Measurements from ENCODE around the gene C21orf91. TPM values are rescaled to one million over a fixed set of nuclear protein-coding genes. Genes with fewer than 3 reads are reported as not detected.

Gene C21orf91
- total RNA-seq, 1 experiment from 2014 or later, result 49.2 TPM

DNA sequence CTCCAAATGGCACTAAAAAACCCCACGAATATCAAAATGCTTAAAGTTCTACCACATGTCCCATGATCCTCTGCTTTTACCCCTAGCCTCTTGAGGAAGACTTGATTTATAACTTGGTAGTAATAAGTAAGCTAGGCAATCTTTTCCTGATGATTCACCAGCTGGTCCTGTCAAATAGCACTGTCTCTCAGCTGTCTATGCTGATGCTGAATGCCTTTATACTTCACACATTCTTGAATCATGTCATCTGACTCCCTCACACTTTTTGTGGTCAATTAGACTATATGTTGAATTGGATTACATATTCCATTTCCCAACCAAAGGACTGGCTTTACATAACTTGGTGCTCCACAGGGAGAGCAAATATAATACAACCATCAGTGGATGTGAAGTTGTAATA lies 16.6 kb downstream of the C21orf91 start:
- 100% methylated on average over 1 of the region's 1 CpG for WGBS (ENCODE audit: extremely low coverage, insufficient read length, low lambda C conversion rate)
- Histone ChIP-seq H2BK20ac (ENCODE audit: low read depth, low read length, poor library complexity, severe bottlenecking) (no peak overlapping the region), H4K91ac (ENCODE audit: insufficient read length, low read depth, low read length) (no peak overlapping the region), H3T11ph (ENCODE audit: low read length) (no peak overlapping the region), H3K9me3 (ENCODE audit: control insufficient read depth, low read depth, low read length) (no peaks in the 10 kb centered on the region), H3K23me2 (ENCODE audit: insufficient read length, low read depth, low read length, poor library complexity, severe bottlenecking) (no peaks in the 10 kb centered on the region), H2BK12ac (ENCODE audit: insufficient read length, low read depth, low read length) (no peak overlapping the region), H3K23ac (ENCODE audit: insufficient read length, low read depth, low read length) (no peak overlapping the region), H2BK5ac (ENCODE audit: insufficient read length, low read length) (no peak overlapping the region), H2BK120ac (ENCODE audit: low read depth, low read length, poor library complexity, severe bottlenecking) (no peak overlapping the region), H2AFZ (ENCODE audit: low read length) (no peak overlapping the region), H3K27ac (ENCODE audit: insufficient read length, low read depth, low read length) (no peak overlapping the region), H4K20me1 (ENCODE audit: control insufficient read depth, insufficient read depth, insufficient read length) (no peaks in the 10 kb centered on the region), H3K56ac (ENCODE audit: insufficient read length, low read depth, low read length) (no peak overlapping the region), H3K9ac (ENCODE audit: extremely low read depth, insufficient read length, low read length) (no peak overlapping the region), H4K8ac (replicated peaks; ENCODE audit: insufficient read length, low read depth, low read length) (no peak overlapping the region), H3K4me1 (ENCODE audit: insufficient read depth, low read length) (no peaks in the 10 kb centered on the region), H3K14ac (ENCODE audit: insufficient read depth, low read length) (no peak overlapping the region), H3K4ac (ENCODE audit: low read depth, low read length) (no peak overlapping the region), H3K4me2 (ENCODE audit: insufficient read depth, insufficient read length, low read length) (no peak overlapping the region), H3K18ac (ENCODE audit: insufficient read length, low read depth, low read length) (no peak overlapping the region), H2AK5ac (ENCODE audit: insufficient read length, low read length) (no peak overlapping the region), H3K79me1 (ENCODE audit: insufficient read depth, low read depth, low read length, poor library complexity, severe bottlenecking) (no peaks in the 10 kb centered on the region), H3K79me2 (ENCODE audit: insufficient read depth, low read length) (no peaks in the 10 kb centered on the region), H2BK15ac (ENCODE audit: low read depth, low read length) (no peak overlapping the region), H3K27me3 (ENCODE audit: insufficient read depth, low read length) (no peaks in the 10 kb centered on the region), H4K5ac (ENCODE audit: insufficient read length, low read depth, low read length) (no peak overlapping the region)
- peaks cover 9 to 15% of the 10 kb centered on the region in 2 experiments for H3K9me3 Mint-ChIP-seq
- H3K36me3 Mint-ChIP-seq (ENCODE audit: insufficient read depth in 1 of 3, low read depth in 3 of 3), result peaks cover 35 to 62% (median 52%) of the 10 kb centered on the region in 3 experiments
- no peak overlapping the region for H3K4me3 Mint-ChIP-seq
- TF ChIP-seq, protein P1, sequence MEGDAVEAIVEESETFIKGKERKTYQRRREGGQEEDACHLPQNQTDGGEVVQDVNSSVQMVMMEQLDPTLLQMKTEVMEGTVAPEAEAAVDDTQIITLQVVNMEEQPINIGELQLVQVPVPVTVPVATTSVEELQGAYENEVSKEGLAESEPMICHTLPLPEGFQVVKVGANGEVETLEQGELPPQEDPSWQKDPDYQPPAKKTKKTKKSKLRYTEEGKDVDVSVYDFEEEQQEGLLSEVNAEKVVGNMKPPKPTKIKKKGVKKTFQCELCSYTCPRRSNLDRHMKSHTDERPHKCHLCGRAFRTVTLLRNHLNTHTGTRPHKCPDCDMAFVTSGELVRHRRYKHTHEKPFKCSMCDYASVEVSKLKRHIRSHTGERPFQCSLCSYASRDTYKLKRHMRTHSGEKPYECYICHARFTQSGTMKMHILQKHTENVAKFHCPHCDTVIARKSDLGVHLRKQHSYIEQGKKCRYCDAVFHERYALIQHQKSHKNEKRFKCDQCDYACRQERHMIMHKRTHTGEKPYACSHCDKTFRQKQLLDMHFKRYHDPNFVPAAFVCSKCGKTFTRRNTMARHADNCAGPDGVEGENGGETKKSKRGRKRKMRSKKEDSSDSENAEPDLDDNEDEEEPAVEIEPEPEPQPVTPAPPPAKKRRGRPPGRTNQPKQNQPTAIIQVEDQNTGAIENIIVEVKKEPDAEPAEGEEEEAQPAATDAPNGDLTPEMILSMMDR (conservative IDR thresholded peaks at IDR 0.05), result no peak
- DNase-seq, result no peak
- H3K27ac Mint-ChIP-seq, result no peak overlapping the region
- H3K27me3 Mint-ChIP-seq (ENCODE audit: low read depth), result no peaks in the 10 kb centered on the region
- peaks cover 0 to 4% of the 10 kb centered on the region in 2 experiments; a peak in 3 of 4 replicates for H3K4me1 Mint-ChIP-seq

All from H9 (cell line).